NCI-H2029 (cell line): Measurements from ENCODE around the gene ACOT7.

Experiments
- DNase-seq: peaks from one replicate; lab custom pipeline; 2025; lab: John Stamatoyannopoulos, UW

ACOT7 gene

DNA sequence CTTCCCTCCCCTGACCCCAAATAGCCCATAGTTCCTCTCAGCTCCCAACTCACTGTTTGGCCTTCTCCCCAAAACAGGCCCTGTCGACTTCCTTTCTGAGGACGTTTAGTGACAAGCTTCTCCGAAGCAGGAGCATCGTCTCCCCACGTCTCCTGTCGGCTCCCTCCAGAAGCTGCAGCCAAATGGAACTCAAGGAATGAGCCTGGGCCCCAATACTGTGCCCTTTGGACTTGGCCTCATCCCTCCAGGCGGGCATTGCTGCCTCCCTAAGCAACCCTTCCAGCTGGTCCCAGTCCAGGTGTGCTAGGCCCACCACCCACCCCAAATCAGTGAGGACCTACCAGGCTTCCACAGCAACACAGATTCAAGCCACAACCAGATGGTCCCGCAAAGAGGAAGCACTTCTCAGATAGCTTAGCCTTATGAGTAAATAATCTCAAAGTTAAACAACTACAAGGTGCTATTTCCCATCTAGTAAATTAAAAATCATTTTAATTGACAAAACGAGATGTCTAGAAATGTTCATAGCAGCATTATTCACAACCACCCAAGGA lies 33.0 kb downstream of the ACOT7 start:
- DNase-seq = no peak

- no peak for DNase-seq
Observed at GRCh38 chr1:6360117-6360496, 33.5 kb downstream of the ACOT7 start.

DNA sequence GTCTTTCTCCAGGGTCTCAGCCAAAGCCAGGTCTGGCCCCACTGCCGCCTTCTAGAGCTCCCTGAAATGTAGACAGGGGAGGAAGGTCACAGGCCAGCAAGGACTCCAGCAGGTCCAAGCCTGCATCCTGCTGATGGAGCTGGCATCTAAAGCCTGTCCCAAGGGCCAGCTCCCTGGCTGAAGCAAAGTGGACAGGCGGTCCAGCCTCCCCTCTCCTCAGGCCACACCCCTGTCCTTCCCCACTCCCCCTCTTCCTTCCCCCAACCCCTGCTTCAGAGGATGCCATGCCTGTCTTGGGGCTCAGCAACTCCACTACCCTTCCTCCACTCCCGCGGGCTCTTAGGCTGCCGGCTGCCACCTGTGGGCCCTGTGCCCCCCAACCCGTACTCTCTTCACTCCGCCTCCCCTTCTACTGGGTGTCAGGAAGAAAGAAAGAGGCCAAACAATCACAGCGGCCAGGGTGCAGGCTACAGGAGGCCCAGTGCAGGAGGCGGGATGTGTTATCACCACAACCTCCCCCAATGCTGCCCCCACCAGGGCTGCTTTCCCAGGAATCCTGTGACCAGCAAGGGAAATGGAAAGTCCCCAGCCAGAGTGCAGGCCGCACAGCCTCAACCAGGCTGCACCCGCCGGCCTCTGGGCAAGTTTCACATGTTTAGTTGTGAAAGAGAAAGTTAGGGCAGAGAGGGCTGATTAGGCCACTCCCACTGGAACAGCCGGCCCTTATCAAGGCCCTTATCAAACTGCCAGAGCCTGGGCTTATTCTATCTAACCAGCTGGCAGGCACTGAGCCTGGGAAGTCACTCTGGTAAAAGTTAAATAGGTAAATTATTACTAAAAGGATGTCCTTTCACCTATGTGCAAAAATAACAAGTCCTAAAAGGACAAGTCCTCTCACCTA lies 34.1 kb downstream of the ACOT7 start:
- DNase-seq = no peak

DNA sequence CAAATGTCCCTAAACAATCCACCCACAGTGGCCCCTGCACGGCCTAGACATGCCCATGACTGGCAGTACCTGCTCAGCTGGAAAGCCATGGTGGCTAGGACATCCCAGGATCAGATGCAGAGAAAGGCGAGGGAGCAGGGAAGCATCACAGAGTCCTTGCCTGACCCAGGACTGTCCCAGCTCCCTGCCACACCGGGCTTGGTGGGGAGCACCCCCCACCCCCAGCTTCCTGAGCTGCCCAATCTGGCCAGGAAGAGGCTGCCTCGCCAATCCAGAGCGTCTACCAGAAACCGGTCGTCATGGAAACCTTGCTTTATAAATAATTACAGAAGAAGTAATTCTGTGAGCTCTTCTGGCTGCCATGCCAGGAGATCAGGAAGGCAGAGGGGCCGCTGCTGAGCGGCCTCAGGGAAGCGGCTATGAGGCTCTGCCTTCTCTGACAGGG lies 34.8 kb downstream of the ACOT7 start:
- DNase-seq = no peak

GRCh38 chr1:6358144-6358624 lies 35.4 kb downstream of the ACOT7 start:
- no peak for DNase-seq

- no peak for DNase-seq
Observed at GRCh38 chr1:6357243-6357936, 36.2 kb downstream of the ACOT7 start.

GRCh38 chr1:6355621-6356020 lies 37.9 kb downstream of the ACOT7 start:
- no peak for DNase-seq

DNA sequence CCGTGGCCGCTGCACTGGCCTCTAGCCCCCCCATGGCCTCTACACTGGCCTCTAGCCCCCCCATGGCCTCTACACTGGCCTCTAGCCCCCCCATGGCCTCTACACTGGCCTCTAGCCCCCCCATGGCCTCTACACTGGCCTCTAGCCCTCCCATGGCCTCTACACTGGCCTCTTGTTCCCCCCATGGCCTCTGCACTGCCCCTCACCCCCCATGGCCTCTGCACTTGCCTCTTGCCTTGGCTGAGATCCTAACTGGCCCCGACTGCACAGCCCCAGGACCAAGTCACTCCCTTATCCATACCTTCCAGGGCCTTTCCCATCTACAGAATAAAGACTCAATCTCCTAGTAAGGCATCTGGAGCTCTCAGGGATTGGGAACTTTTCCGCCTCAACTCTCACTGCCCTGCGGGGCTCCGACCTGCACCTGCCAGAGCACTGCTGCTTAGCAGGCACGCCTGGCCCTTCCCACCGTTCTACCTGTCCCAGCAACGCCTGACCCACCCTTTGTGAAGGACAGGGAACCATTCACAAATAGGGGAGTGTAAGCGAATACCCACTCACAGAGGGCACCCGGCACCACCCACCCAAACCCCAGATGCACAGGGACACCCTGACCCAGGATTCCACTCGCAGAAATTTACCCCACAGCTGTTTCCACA lies 38.8 kb downstream of the ACOT7 start:
- no peak for DNase-seq

- DNase-seq = no peak
Observed at GRCh38 chr1:6353955-6354658, 39.5 kb downstream of the ACOT7 start.

- no peak for DNase-seq
Observed at GRCh38 chr1:6353619-6353954, 40.0 kb downstream of the ACOT7 start.

DNA sequence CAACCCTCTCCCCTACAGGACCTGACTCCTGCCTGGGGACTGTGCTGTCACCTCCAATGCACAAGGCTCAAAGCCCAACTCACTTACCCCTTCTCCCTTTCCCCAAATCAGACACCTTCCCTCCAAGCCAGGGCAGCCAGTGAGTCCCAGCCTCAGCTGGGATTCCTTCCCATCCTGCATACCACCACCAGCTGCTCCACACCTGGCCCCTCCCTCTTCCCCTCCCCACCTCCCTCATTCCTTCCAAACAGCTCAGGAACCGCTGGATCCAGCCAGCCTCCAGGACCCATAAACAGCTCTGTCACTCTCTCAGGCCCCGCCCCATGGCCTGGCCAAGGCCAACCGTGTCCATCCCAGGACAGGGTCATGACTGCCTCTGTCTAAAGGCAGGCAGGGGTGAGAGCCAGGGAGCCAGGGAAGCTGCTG lies 41.4 kb downstream of the ACOT7 start:
- DNase-seq = no peak

GRCh38 chr1:6351480-6352137 lies 42.0 kb downstream of the ACOT7 start:
- peak; percentile 59 for DNase-seq

- DNase-seq = no peak
Observed at GRCh38 chr1:6350416-6351088, 43.0 kb downstream of the ACOT7 start.

DNA sequence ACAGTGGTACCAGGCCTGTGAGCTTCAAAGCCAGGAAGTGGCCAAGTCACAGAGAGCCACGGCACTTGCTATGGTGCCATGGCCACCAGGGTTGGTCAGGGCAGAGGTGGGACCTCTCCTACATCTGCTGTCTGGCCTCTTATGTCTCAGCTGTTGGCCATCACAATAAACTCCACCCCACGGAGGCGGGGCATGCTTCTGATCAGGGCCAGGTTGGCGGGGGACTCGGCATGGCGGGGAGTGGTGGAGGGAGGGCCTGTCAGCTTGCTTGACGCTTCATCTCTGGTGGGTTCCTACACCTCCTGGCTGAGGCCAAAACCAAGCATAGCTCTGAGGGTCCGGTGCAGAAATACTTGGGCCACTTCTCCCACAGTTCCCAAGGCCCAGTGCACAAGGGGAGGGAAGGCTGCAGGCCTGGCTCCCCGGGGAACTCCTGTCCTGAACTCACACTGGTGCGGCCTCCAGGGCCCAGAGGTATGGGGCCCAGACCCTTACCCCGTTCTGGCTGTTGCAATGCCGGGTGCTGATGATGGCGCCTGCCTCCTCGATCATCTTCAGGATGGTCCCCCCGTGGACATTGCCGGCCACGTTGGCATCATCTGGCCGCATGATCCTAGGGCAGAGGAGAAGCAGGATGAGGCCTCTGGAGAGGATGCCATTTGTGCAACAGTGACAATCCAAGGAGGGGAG lies 44.2 kb downstream of the ACOT7 start:
- no peak for DNase-seq

- DNase-seq = no peak
Observed at GRCh38 chr1:6348511-6349191, 44.9 kb downstream of the ACOT7 start.

- DNase-seq = no peak
Observed at GRCh38 chr1:6347641-6348487, 45.7 kb downstream of the ACOT7 start.

- no peak for DNase-seq
Observed at GRCh38 chr1:6345460-6345859, 48.1 kb downstream of the ACOT7 start.

DNA sequence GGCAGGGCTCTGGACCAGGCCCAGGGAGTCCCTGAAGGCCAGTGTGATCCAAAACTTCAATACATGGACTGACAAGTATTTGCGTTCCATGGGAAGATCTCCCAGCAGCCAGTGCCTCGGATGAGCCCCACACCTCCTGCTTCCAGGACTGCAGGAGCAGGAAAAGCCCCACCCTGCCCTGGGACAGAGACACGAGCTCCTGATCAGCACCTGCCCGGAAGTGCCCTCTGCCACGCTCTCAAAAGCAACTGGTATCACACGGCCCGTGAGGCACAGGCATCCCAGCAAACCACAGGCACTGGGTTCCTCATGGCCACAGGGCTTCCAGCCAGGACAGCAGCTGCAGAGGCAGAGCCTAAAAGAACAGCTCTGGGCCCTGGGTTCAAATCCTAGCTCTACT lies 48.6 kb downstream of the ACOT7 start:
- DNase-seq = no peak
